K562 (cell line): ENCODE results near the gene DCUN1D3. TPM values are rescaled to one million over a fixed set of nuclear protein-coding genes. Genes with fewer than 3 reads are reported as not detected.
A peak's percentile ranks its signal among the peaks of the same experiment; 100 is the strongest.

Experiments
- BRD9 ChIP-seq: fragments of 450-650 bp; IDR thresholded peaks from 2 replicates; pipeline ENCODE4 v1.6.1; 2018; ENCODE audit warnings: low read depth; ENCODE audit not compliant: partially characterized antibody
- CHD1 ChIP-seq: fragments of 200-600 bp; sonication (generic); IDR thresholded peaks from one replicate; pipeline ENCODE4 v1.6.1; 2012; ENCODE audit warnings: mild to moderate bottlenecking, moderate library complexity, low read length, inconsistent platforms
- EP400 ChIP-seq: fragments of 450-650 bp; IDR thresholded peaks from 2 replicates; pipeline ENCODE4 v1.6.1; 2017; ENCODE audit warnings: antibody characterized with exemption, mild to moderate bottlenecking, moderate library complexity
- FOXP1 ChIP-seq: sonication (generic); formaldehyde crosslinking; IDR thresholded peaks from 2 replicates; pipeline ENCODE4 v1.8.0; 2022; ENCODE audit warnings: mild to moderate bottlenecking, missing genetic modification reagents
- GATAD2B ChIP-seq: fragments of 450-650 bp; IDR thresholded peaks from 2 replicates; pipeline ENCODE4 v1.6.1; 2017; ENCODE audit warnings: mild to moderate bottlenecking, borderline replicate concordance
- HNRNPUL1 ChIP-seq: fragments of 200-400 bp; formaldehyde crosslinking; IDR thresholded peaks from 2 replicates; pipeline ENCODE4 v1.6.1; 2017; ENCODE audit warnings: low read length
- MAFG ChIP-seq: fragments of 450-650 bp; conservative IDR thresholded peaks from 2 replicates; pipeline ENCODE4 v1.6.1; 2016; ENCODE audit warnings: missing genetic modification characterization, missing compliant biosample characterization
- NFRKB ChIP-seq: fragments of 450-650 bp; IDR thresholded peaks from 2 replicates; pipeline ENCODE4 v1.6.1; 2016; ENCODE audit warnings: low read depth
- NR2C1 ChIP-seq, 2 experiments: fragments of 450-650 bp; IDR thresholded peaks; 2 replicates each; pipeline ENCODE4 v1.6.1; 2017; ENCODE audit warnings: mild to moderate bottlenecking in 2 of 2, antibody characterized with exemption in 1 of 2, inconsistent platforms in 1 of 2, missing compliant biosample characterization in 1 of 2, missing genetic modification characterization in 1 of 2
- PRMT5 ChIP-seq: sonication (generic); formaldehyde crosslinking; IDR thresholded peaks from 2 replicates; pipeline ENCODE4 v1.5.0; 2020; ENCODE audit warnings: missing genetic modification reagents
- PTBP1 ChIP-seq: fragments of 200-400 bp; formaldehyde crosslinking; IDR thresholded peaks from 2 replicates; pipeline ENCODE4 v1.6.1; 2017; ENCODE audit warnings: low read depth, low read length
- RB1 ChIP-seq: fragments of 450-650 bp; IDR thresholded peaks from 2 replicates; pipeline ENCODE4 v1.6.1; 2017; ENCODE audit warnings: low read depth, mild to moderate bottlenecking
- RBM17 ChIP-seq: fragments of 200-400 bp; formaldehyde crosslinking; IDR thresholded peaks from 2 replicates; pipeline ENCODE4 v1.6.1; 2017; ENCODE audit warnings: low read depth, mild to moderate bottlenecking, low read length, borderline replicate concordance
- SP1 ChIP-seq: sonication (generic); formaldehyde crosslinking; IDR thresholded peaks from 2 replicates; pipeline ENCODE4 v1.8.1; 2022; ENCODE audit warnings: mild to moderate bottlenecking, missing genetic modification reagents
- SRSF3 ChIP-seq: fragments of 200-400 bp; formaldehyde crosslinking; IDR thresholded peaks from 2 replicates; pipeline ENCODE4 v1.6.1; 2016; ENCODE audit warnings: mild to moderate bottlenecking, low read length, moderate library complexity; ENCODE audit not compliant: insufficient read depth
- SRSF7 ChIP-seq: fragments of 200-400 bp; formaldehyde crosslinking; optimal IDR thresholded peaks from 2 replicates; pipeline ENCODE3; 2017; ENCODE audit warnings: mild to moderate bottlenecking, low read depth, low read length
- TCF7 ChIP-seq: sonication (generic); IDR thresholded peaks from 2 replicates; pipeline ENCODE4 v1.6.1; 2016; ENCODE audit warnings: antibody characterized with exemption, borderline replicate concordance
- YBX1 ChIP-seq: fragments of 450-650 bp; IDR thresholded peaks from 2 replicates; pipeline ENCODE4 v1.7.1; 2016; ENCODE audit warnings: mild to moderate bottlenecking
- ZNF77 ChIP-seq: fragments of 250-450 bp; sonication (Bioruptor Pico); IDR thresholded peaks from 2 replicates; pipeline ENCODE4 v1.5.0; 2020
- polyA plus RNA-seq, 8 experiments: library from polyadenylated mRNA; depleted of rRNA in 4 of 8; stranded (reverse) in 5 of 8; unstranded in 3 of 8; fragments of >200 nt; fragmentation: Nextera tagmentation in 2 of 8; fragmentation: Illumina TruSeq in 1 of 8; extraction: Ambion mirVana in 2 of 8; extraction: Trizol in 1 of 8; gene quantifications; 2 replicates each; pipeline versions ENCODE4 v1.2.1 to v1.2.3, GENCODE V29; 2011 to 2014; ENCODE audit warnings: inconsistent platforms in 1 of 8, missing spikeins in 1 of 8
- total RNA-seq, 7 experiments: library from RNA; depleted of rRNA in 6 of 7; stranded (reverse); fragments of >200 nt in 6 of 7; fragmentation: Illumina TruSeq in 2 of 7; extraction: Trizol in 2 of 7; gene quantifications; 2 replicates each; pipeline versions ENCODE4 v1.2.1 to v1.2.3, GENCODE V29; 2011 to 2021; ENCODE audit warnings: low replicate concordance in 1 of 7
- TF ChIP-seq, protein P1 (sequence below): fragments of 250-450 bp; sonication (Bioruptor Pico); IDR thresholded peaks from 2 replicates; pipeline ENCODE4 v1.5.0; 2022; ENCODE audit warnings: mild to moderate bottlenecking
- TF ChIP-seq, protein P2 (sequence below): fragments of 250-450 bp; sonication (Bioruptor Pico); IDR thresholded peaks from 2 replicates; pipeline ENCODE4 v1.5.0; 2020; ENCODE audit warnings: mild to moderate bottlenecking
- TF ChIP-seq, protein P3 (sequence below): sonication (generic); formaldehyde crosslinking; IDR thresholded peaks from 2 replicates; pipeline ENCODE4 v1.5.0; 2020; ENCODE audit warnings: missing genetic modification reagents
- TF ChIP-seq, protein P4 (sequence below): sonication (generic); formaldehyde crosslinking; IDR thresholded peaks from 2 replicates; pipeline ENCODE4 v1.8.1; 2023; ENCODE audit warnings: mild to moderate bottlenecking, missing genetic modification reagents

The DCUN1D3 gene
- total and polyA plus RNA-seq, 9 of the 15 experiments (the other 6 are each of a cell fraction or from before 2014, with no cell fraction given) = 1.0 to 4.7 (median 2.2) TPM

DNA sequence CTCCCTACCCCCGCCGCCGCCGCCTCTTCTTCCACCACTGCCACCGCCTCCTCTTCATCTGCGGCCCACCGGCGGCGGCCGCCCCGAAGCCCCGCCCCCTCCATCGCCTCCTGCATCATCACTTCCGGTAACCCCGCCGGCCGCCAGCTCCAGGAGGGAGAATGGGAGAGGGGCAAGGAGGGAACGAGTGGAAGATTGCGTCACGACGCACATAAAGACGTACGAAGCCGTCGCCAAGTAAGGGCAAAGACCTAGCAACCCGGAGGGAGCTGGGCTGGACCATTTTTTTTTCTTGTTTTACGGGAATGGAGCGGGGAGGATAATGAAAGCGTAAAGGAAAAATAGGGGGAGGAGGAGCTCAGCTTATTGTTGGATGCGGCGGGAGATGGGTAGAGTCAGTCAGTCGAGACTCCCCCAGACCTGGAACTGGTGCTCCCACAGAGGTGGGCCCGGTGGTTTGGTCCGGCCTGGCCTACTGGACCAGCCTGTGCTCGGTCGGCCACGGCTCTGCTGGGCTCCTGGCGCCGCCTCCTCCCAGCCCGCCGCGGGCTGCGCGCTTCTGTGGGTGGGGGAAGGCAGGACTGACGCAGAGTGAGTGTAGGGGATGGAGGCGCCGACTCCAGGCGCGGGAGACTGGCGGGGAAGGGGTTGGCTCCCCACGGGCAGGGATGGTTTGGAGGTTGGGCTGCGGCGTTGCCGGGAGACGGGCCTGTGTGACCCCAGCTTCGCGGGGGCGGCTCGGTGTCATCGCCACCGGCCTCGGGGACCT lies at the start of gene DCUN1D3, which contains the start of gene LYRM1 (continued):
- TF ChIP-seq SRSF3 (no peak), CHD1 (peak; percentile 74), PTBP1 (no peak), FOXP1 (CRISPR knock-in tag) (no peak), ZNF77 (CRISPR knock-in tag) (no peak), BRD9 (no peak), YBX1 (no peak), RB1 (peak; percentile 63; the same call in 1 of the 2 replicates), RBM17 (no peak), MAFG (no peak), EP400 (peak; percentile 55), PRMT5 (CRISPR knock-in tag) (no peak), SRSF7 (no peak), SP1 (CRISPR knock-in tag) (no peak), NR2C1 (IDR thresholded peaks at IDR 0.05) (peak; percentile 63), NR2C1 (tag; IDR thresholded peaks at IDR 0.05) (peak; percentile 67), GATAD2B (no peak), TCF7 (no peak), NFRKB (peak; percentile 62; the same call in 1 of the 2 replicates), HNRNPUL1 (no peak)
- TF ChIP-seq, protein P1, sequence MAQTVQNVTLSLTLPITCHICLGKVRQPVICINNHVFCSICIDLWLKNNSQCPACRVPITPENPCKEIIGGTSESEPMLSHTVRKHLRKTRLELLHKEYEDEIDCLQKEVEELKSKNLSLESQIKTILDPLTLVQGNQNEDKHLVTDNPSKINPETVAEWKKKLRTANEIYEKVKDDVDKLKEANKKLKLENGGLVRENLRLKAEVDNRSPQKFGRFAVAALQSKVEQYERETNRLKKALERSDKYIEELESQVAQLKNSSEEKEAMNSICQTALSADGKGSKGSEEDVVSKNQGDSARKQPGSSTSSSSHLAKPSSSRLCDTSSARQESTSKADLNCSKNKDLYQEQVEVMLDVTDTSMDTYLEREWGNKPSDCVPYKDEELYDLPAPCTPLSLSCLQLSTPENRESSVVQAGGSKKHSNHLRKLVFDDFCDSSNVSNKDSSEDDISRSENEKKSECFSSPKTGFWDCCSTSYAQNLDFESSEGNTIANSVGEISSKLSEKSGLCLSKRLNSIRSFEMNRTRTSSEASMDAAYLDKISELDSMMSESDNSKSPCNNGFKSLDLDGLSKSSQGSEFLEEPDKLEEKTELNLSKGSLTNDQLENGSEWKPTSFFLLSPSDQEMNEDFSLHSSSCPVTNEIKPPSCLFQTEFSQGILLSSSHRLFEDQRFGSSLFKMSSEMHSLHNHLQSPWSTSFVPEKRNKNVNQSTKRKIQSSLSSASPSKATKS (CRISPR knock-in tag) = no peak
- TF ChIP-seq, protein P2, sequence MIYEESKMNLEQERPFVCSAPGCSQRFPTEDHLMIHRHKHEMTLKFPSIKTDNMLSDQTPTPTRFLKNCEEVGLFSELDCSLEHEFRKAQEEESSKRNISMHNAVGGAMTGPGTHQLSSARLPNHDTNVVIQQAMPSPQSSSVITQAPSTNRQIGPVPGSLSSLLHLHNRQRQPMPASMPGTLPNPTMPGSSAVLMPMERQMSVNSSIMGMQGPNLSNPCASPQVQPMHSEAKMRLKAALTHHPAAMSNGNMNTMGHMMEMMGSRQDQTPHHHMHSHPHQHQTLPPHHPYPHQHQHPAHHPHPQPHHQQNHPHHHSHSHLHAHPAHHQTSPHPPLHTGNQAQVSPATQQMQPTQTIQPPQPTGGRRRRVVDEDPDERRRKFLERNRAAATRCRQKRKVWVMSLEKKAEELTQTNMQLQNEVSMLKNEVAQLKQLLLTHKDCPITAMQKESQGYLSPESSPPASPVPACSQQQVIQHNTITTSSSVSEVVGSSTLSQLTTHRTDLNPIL (CRISPR knock-in tag) = no peak
- TF ChIP-seq, protein P3, sequence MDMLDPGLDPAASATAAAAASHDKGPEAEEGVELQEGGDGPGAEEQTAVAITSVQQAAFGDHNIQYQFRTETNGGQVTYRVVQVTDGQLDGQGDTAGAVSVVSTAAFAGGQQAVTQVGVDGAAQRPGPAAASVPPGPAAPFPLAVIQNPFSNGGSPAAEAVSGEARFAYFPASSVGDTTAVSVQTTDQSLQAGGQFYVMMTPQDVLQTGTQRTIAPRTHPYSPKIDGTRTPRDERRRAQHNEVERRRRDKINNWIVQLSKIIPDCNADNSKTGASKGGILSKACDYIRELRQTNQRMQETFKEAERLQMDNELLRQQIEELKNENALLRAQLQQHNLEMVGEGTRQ = no peak
- TF ChIP-seq, protein P4, sequence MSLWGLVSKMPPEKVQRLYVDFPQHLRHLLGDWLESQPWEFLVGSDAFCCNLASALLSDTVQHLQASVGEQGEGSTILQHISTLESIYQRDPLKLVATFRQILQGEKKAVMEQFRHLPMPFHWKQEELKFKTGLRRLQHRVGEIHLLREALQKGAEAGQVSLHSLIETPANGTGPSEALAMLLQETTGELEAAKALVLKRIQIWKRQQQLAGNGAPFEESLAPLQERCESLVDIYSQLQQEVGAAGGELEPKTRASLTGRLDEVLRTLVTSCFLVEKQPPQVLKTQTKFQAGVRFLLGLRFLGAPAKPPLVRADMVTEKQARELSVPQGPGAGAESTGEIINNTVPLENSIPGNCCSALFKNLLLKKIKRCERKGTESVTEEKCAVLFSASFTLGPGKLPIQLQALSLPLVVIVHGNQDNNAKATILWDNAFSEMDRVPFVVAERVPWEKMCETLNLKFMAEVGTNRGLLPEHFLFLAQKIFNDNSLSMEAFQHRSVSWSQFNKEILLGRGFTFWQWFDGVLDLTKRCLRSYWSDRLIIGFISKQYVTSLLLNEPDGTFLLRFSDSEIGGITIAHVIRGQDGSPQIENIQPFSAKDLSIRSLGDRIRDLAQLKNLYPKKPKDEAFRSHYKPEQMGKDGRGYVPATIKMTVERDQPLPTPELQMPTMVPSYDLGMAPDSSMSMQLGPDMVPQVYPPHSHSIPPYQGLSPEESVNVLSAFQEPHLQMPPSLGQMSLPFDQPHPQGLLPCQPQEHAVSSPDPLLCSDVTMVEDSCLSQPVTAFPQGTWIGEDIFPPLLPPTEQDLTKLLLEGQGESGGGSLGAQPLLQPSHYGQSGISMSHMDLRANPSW (CRISPR knock-in tag) = 0 out of 2 replicates have a peak, but pooled peaks have one; percentile 80
